Liver (tissue), 3 donors: ENCODE data around the gene NAT14.

Source experiments
- CTCF ChIP-seq: fragments of 150-350 bp; IDR thresholded peaks from 2 replicates; pipeline ENCODE4 v1.5.1; 2017; ENCODE audit warnings: improper control_type of control experiment, low read depth, low read length; ENCODE audit not compliant: missing input control
- RAD21 ChIP-seq, 2 donors: IDR thresholded peaks; 2 replicates each; pipeline ENCODE4 v1.6.1; 2016; ENCODE audit warnings: antibody characterized with exemption in 2 of 2, mild to moderate bottlenecking in 2 of 2
- TAF1 ChIP-seq: conservative IDR thresholded peaks from 2 replicates; pipeline ENCODE4 v1.6.1; 2016; ENCODE audit warnings: antibody characterized with exemption, mild to moderate bottlenecking
- donor health status: healthy.
- donor health status: healthy.

GRCh38 chr19:55468054-55468393, 17.0 kb upstream of the NAT14 start:
- no peak for TF ChIP-seq CTCF
- TF ChIP-seq TAF1 = no peak
- TF ChIP-seq RAD21 (IDR thresholded peaks at IDR 0.05) = no peak
